T-helper 22 cell (primary cell): Measurements from ENCODE around the gene TJP2.

Experiments used
- DNase-seq: peaks from one replicate; pipeline ENCODE4 v3.0.0-alpha.2; 2020; ENCODE audit warnings: low read depth

Gene TJP2

GRCh38 chr9:69232135-69232534 lies 58.1 kb downstream of the TJP2 start:
- no peak for DNase-seq

DNA sequence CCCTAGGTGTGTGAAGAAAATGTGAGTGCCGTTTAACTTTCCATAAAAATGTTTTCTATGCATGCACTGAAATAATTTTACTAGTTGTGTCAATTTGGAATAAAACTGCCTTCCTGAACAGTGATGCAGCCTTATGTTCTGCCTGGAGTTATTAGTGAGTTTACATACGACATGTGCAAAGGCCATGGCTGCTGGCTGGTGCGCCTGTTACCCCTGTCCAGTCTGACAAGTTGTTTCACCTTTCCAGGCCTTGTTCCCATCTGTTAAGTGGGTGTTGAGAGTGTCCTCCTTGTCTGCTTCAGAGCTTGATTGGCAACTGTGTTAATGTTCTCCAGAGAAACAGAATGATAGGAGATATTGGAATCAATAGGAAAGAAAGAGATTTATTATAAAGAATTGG lies 60.6 kb downstream of the TJP2 start:
- DNase-seq: no peak

GRCh38 chr9:69236188-69236587 lies 62.1 kb downstream of the TJP2 start:
- DNase-seq: no peak

DNA sequence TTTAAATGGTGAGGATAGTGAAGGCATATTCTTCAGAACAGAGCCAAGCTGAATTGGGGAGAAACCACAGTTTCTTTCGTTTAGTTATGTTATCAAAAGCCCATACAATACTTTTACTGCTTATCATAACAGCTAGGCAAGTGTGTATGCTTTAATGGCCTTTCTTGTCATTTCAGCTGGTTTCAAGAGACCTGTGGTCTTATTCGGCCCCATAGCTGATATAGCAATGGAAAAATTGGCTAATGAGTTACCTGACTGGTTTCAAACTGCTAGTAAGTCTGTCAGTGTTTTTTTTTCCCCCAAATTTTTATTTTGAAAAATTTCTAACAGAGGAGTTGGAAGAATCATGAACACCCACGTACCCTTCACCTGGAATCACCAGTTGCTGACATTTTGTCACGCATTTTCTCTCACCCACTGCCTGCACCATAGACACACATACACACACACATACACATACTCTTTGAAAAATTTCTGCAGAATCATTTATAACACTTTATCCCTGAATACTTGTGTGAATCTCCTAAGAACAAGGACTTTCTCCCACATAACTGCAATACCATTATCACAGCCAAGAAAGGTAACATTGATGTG lies 63.7 kb downstream of the TJP2 start:
- DNase-seq: no peak

DNA sequence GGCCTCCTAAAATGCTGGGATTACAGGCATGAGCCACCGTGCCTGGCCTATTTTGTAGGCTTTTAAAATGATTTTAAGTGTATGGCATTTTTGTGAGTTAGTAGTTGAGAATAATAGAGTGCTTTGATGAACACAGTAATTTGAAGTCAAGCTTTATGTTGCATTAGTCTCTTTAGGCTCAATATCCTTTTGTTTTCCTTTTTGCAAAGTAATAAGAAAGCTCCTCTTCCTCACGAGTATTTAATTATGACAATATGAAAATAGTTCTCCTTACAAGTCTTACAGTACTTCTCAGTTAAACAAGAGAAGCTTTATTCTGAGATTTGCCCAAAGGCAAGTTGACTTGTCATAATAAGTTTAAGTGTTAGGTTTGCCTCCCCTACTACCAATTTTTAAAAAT lies 69.0 kb downstream of the TJP2 start:
- no peak for DNase-seq

DNA sequence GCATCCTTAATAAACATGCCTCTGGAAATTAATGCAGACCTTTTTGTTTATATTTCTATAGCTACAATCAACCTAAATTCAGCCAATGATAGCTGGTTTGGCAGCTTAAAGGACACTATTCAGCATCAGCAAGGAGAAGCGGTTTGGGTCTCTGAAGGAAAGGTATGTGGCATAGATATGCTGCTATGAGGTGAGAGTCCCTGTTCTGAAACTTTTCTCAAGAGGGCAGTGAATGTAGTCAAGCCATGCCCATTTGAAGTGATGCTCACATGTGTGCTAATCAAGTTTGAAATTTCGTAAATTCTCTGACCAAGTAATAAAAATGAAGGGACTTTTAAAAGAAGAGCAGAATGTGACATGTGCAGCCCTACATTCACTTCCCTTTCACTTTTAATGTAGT lies 72.6 kb downstream of the TJP2 start:
- DNase-seq: no peak

DNA sequence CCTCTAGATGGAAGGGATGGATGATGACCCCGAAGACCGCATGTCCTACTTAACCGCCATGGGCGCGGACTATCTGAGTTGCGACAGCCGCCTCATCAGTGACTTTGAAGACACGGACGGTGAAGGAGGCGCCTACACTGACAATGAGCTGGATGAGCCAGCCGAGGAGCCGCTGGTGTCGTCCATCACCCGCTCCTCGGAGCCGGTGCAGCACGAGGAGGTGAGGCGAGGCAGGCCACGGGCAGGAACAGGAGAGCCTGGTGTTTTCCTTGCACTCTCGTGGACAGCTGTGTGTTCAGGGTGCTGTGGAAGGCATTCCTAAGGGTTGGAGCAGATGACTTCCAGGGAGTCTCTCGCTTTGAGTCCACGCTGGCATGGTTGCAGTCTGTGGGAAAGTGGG lies 73.9 kb downstream of the TJP2 start:
- no peak for DNase-seq

GRCh38 chr9:69249337-69249736 lies 75.3 kb downstream of the TJP2 start:
- no peak for DNase-seq

- no peak for DNase-seq
Measured at GRCh38 chr9:69250681-69251080, 76.6 kb downstream of the TJP2 start.

DNA sequence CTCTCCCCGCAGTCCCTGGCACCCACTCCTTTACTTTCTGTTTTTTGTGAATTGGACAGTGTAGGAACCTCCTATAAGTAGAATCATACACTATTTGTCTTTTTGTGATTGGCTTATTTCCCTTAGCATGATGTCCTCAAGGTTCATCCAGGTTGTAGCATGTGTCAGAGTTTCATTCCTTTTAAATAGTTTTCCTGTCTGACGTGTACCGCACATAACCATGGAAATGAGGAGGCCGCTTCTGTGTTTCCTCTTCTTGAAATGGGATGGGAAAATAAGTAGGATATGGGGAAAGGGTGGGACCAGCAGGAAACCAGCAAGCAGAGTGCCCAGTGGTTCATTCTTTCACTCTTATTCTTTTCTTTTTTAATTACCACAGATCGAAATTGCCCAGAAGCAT lies 78.4 kb downstream of the TJP2 start:
- DNase-seq: no peak

DNA sequence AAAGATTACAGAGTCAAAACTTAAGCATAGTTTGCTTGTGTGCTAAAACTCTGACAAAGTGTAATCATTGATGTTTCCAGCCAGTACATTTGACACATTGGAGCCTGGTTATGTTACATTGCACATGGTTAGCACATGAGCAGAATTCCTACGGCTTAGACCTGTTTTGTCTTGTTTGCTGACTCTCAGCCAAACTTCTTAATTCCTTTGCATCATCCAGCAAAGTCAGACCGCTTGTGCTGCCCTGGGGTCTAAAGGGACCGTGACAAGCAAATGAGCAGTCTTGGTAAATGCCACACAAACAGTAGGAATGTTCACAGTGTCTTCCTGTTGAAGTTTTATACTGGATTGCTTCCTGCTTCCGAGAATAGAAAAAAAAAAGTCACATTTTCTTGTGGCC lies 79.0 kb downstream of the TJP2 start:
- DNase-seq: no peak

DNA sequence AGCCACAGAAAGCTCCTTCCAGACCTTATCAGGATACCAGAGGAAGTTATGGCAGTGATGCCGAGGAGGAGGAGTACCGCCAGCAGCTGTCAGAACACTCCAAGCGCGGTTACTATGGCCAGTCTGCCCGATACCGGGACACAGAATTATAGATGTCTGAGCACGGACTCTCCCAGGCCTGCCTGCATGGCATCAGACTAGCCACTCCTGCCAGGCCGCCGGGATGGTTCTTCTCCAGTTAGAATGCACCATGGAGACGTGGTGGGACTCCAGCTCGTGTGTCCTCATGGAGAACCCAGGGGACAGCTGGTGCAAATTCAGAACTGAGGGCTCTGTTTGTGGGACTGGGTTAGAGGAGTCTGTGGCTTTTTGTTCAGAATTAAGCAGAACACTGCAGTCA lies 80.1 kb downstream of the TJP2 start:
- DNase-seq: no peak

- no peak for DNase-seq
Measured at GRCh38 chr9:69255591-69255990, 81.5 kb downstream of the TJP2 start.

DNA sequence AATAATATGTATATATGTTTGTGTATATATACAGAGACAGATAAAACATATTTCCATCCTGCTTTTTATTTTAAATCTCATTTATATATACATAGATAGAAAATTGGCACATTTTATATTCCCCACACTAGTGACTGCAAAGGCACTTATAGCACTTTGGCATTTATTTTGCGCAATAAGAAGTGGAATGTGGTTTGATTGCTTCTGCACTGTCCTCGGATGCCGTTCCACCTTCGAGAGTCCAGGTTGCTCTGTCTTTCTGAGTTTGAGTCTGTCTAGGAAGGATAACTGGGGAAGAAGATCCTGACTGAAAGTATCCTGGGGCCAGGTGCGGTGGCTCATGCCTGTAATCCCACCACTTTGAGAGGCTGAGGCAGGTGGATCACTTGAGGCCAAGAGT lies 84.5 kb downstream of the TJP2 start:
- no peak for DNase-seq

GRCh38 chr9:69260161-69260560 lies 86.1 kb downstream of the TJP2 start:
- no peak for DNase-seq

DNA sequence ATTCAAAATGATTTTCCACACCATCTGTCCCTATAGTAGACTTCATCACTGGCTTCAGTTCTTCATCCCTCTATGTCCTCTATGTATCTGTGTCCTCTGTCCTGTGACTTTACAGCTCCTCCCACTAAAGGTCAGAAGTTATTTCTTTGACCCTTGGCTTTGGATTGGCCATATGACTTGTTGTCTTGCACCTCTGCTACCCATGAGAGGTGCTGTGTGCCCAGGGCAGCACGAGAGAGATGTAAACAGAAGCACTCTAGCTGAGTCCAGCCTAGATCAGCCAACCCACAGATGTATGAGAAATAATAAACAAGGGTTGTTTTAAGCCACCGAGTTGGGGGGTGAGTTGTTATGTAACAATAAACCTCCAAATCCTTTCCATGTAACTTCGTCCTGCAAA lies 87.6 kb downstream of the TJP2 start:
- DNase-seq: no peak

DNA sequence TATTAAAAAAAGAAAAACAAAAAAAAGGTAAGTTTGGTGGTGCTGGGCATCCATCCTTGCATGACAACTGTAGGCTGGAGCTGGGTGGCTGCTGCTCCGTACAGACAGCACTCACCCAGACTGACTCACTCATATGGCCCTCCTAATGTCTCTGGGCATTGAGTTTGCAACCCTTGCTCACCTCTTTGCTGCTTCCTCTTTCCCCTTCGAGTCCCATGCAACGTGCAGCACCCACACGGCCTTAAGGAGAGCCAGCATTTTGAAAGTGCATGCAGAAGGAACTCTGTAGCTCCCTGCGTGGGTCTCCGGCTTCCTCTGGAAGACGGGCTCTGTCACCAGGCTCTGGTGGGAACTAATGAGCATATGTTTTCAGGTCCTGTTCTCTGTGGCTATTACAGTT lies 90.4 kb downstream of the TJP2 start:
- DNase-seq: no peak

- DNase-seq: no peak
Measured at GRCh38 chr9:69265891-69266290, 91.8 kb downstream of the TJP2 start.

GRCh38 chr9:69272212-69272611 lies 98.1 kb downstream of the TJP2 start:
- no peak for DNase-seq

DNA sequence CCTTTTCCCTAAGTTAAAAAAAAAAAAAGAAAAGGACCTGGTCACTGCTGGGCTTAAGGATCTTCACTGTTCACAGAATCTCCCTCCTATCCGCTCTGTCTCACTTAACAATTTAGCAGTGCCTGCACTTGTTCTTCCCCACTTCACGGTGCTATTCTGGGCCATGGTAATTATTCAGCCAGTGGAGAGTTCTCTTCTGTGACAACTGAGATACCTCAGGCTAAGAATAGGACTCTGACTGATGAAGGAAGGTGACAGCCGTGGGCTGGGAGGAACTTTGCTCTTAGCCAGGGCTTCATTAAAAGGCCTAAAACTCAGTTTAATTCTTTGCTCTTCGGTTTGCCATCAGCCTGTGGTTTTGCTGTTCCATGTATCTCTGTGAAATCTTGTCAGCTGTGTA lies 99.1 kb downstream of the TJP2 start:
- DNase-seq: no peak

DNA sequence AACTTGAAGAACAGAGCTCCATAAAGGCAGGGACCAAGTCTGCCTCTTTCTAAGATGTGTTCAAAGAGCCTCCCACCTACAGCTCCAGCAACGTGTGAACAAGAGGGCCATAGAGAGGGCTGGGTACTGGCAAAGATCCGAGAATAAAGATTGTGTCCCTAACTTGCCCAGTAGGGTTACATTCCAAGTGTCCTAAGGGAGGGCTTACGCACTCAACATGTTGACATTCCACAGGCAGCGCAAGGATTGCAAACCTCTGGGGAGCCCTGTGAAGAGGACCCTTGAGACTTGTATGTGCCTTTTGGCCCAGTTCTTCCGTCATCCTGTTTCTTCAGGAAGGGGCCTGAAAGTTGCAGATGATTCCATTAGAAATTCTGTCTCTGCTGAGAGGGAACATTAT lies 102.7 kb downstream of the TJP2 start:
- DNase-seq: no peak

DNA sequence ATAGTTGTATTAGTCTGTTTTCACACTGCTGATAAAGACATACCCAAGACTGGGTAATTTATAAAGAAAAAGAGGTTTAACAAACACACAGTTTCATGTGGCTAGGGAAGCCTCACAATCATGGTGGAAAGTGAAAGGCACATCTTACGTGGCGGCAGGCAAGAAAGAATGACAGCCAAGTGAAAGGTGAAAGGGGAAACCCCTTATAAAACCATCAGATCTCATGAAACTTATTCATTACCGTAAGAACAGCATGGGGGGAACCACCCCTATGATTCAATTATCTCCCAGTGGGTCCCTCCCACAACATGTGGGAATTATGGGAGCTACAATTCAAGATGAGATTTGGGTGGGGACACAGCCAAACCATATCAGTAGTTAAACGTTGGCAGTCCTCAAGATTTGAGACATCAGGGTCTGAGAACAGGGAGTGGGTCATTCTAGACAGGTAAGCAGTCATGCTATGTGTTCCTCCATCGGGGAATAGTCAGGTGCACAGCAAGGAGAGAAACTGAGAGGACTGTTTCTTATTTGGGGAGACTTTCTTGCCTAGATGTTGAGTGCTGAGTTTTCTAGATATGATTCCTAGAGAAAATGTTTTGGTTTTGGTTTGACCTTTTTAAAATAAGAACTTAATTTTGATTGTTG lies 105.1 kb downstream of the TJP2 start:
- no peak for DNase-seq

GRCh38 chr9:69279733-69280132 lies 105.7 kb downstream of the TJP2 start:
- no peak for DNase-seq

- DNase-seq: no peak
Measured at GRCh38 chr9:69283003-69283402, 108.9 kb downstream of the TJP2 start.
